Stimulated activated naive CD8-positive, alpha-beta T cell treated with anti-CD3 and anti-CD28 coated beads, Interleukin-15, amount 100 ng/mL, for 72 hours (primary cell): ENCODE data around the gene METTL21A.

Source experiments
- ATAC-seq: fragments of 150-1000 bp; cut with Tn5 transposase; 2 replicates; pipeline ENCODE4 v1.10.0; 2021; ENCODE audit warnings: mild to moderate bottlenecking, moderate library complexity
- DNase-seq, 2 donors: peaks; one replicate each; pipeline ENCODE4 v3.0.0; 2021 to 2022
- H3K27ac Mint-ChIP-seq, 2 donors: one replicate each; pipeline ENCODE4 v1.8.0; 2022; ENCODE audit warnings: mild to moderate bottlenecking in 2 of 2, mixed read lengths in 2 of 2, moderate library complexity in 2 of 2
- H3K27me3 Mint-ChIP-seq: one replicate; pipeline ENCODE4 v1.8.0; 2022; ENCODE audit warnings: mixed read lengths
- H3K4me1 Mint-ChIP-seq: one replicate; pipeline ENCODE4 v1.8.0; 2022; ENCODE audit warnings: mild to moderate bottlenecking, mixed read lengths
- H3K4me3 Mint-ChIP-seq, 2 donors: one replicate each; pipeline ENCODE4 v1.8.0; 2022; ENCODE audit warnings: mild to moderate bottlenecking in 2 of 2, mixed read lengths in 2 of 2, moderate library complexity in 1 of 2
- H3K9me3 Mint-ChIP-seq, 2 donors: one replicate each; pipeline ENCODE4 v1.8.0; 2022; ENCODE audit warnings: mixed read lengths in 2 of 2

METTL21A gene

GRCh38 chr2:207601774-207602173, 23.4 kb downstream of the METTL21A start:
- DNase-seq (no peak), ATAC-seq (no peak)
- peaks cover 18% of the 10 kb centered on the region for H3K4me1 Mint-ChIP-seq
- H3K27me3 Mint-ChIP-seq, result no peaks in the 10 kb centered on the region
- no peak overlapping the region for H3K27ac Mint-ChIP-seq
- no peak overlapping the region for H3K4me3 Mint-ChIP-seq
- no peaks in the 10 kb centered on the region for H3K9me3 Mint-ChIP-seq

GRCh38 chr2:207600231-207600630, 25.0 kb downstream of the METTL21A start:
- no peak for ATAC-seq
- DNase-seq, result no peak
- Mint-ChIP-seq H3K4me1 (peaks cover 18% of the 10 kb centered on the region), H3K27ac (no peak overlapping the region), H3K27me3 (no peaks in the 10 kb centered on the region), H3K4me3 (no peak overlapping the region), H3K9me3 (no peaks in the 10 kb centered on the region)

GRCh38 chr2:207599636-207600035, 25.6 kb downstream of the METTL21A start:
- no peak overlapping the region for H3K27ac Mint-ChIP-seq
- no peak for ATAC-seq
- H3K4me1 Mint-ChIP-seq, result peaks cover 18% of the 10 kb centered on the region
- no peak for DNase-seq
- no peaks in the 10 kb centered on the region for H3K27me3 Mint-ChIP-seq
- H3K9me3 Mint-ChIP-seq, result no peaks in the 10 kb centered on the region
- no peak overlapping the region for H3K4me3 Mint-ChIP-seq

GRCh38 chr2:207594731-207595130, 30.5 kb downstream of the METTL21A start:
- ATAC-seq, result no peak
- no peak overlapping the region for H3K27ac Mint-ChIP-seq

GRCh38 chr2:207594264-207594663, 30.9 kb downstream of the METTL21A start:
- no peak for ATAC-seq
- H3K9me3 Mint-ChIP-seq, result peaks cover 0 to 19% of the 10 kb centered on the region in 2 donors
- no peaks in the 10 kb centered on the region for H3K27me3 Mint-ChIP-seq
- H3K4me3 Mint-ChIP-seq, result no peak overlapping the region
- peak overlapping the region in 1 of 2 donors; percentile 48 for H3K27ac Mint-ChIP-seq
- H3K4me1 Mint-ChIP-seq, result peaks cover 11% of the 10 kb centered on the region
- no peak for DNase-seq

More at GRCh38 chr2:207594731-207595130, 30.5 kb downstream of the METTL21A start:
- H3K27me3 Mint-ChIP-seq, result no peaks in the 10 kb centered on the region
- DNase-seq, result no peak
- H3K4me1 Mint-ChIP-seq, result peaks cover 6% of the 10 kb centered on the region
- peaks cover 0 to 15% of the 10 kb centered on the region in 2 donors for H3K9me3 Mint-ChIP-seq
- no peak overlapping the region for H3K4me3 Mint-ChIP-seq

GRCh38 chr2:207593277-207593676, 31.9 kb downstream of the METTL21A start:
- Mint-ChIP-seq H3K4me3 (no peak overlapping the region), H3K9me3 (peaks cover 0 to 23% of the 10 kb centered on the region in 2 donors), H3K27ac (no peak overlapping the region), H3K4me1 (peaks cover 21% of the 10 kb centered on the region), H3K27me3 (no peaks in the 10 kb centered on the region)
- no peak for DNase-seq
- ATAC-seq, result no peak

GRCh38 chr2:207589143-207589542, 36.1 kb downstream of the METTL21A start:
- H3K27ac Mint-ChIP-seq, result no peak overlapping the region
- DNase-seq, result no peak
- H3K4me3 Mint-ChIP-seq, result no peak overlapping the region
- H3K4me1 Mint-ChIP-seq, result peaks cover 33% of the 10 kb centered on the region
- ATAC-seq, result no peak
- no peaks in the 10 kb centered on the region for H3K27me3 Mint-ChIP-seq
- peaks cover 8 to 32% of the 10 kb centered on the region in 2 donors for H3K9me3 Mint-ChIP-seq

- H3K27ac Mint-ChIP-seq, result no peak overlapping the region
- H3K4me3 Mint-ChIP-seq, result no peak overlapping the region
- no peak for ATAC-seq
- peaks cover 28% of the 10 kb centered on the region for H3K4me1 Mint-ChIP-seq
- H3K9me3 Mint-ChIP-seq, result peaks cover 8 to 24% of the 10 kb centered on the region in 2 donors
- DNase-seq, result no peak
- H3K27me3 Mint-ChIP-seq, result no peaks in the 10 kb centered on the region
Measured at GRCh38 chr2:207587305-207587704, 37.9 kb downstream of the METTL21A start.

GRCh38 chr2:207584952-207585351, 40.2 kb downstream of the METTL21A start:
- H3K27ac Mint-ChIP-seq, result peak overlapping the region in 1 of 2 donors; percentile 19
- H3K27me3 Mint-ChIP-seq, result no peaks in the 10 kb centered on the region
- no peak for DNase-seq
- no peak for ATAC-seq
- no peak overlapping the region for H3K4me3 Mint-ChIP-seq
- peaks cover 8 to 20% of the 10 kb centered on the region in 2 donors for H3K9me3 Mint-ChIP-seq
- peaks cover 28% of the 10 kb centered on the region for H3K4me1 Mint-ChIP-seq

GRCh38 chr2:207571370-207571769, 53.8 kb downstream of the METTL21A start:
- DNase-seq, result no peak
- ATAC-seq, result no peak
- H3K27me3 Mint-ChIP-seq, result no peaks in the 10 kb centered on the region
- H3K4me1 Mint-ChIP-seq, result peaks cover 11% of the 10 kb centered on the region
- no peaks in the 10 kb centered on the region for H3K9me3 Mint-ChIP-seq
- no peak overlapping the region for H3K4me3 Mint-ChIP-seq
- H3K27ac Mint-ChIP-seq, result peak overlapping the region in 1 of 2 donors; percentile 57

- Mint-ChIP-seq H3K27me3 (no peaks in the 10 kb centered on the region), H3K4me3 (no peak overlapping the region), H3K27ac (no peak overlapping the region), H3K9me3 (no peaks in the 10 kb centered on the region), H3K4me1 (peaks cover 5% of the 10 kb centered on the region)
- DNase-seq, result no peak
- no peak for ATAC-seq
Measured at GRCh38 chr2:207567671-207568070, 57.5 kb downstream of the METTL21A start.

- H3K27ac Mint-ChIP-seq, result no peak overlapping the region
- H3K9me3 Mint-ChIP-seq, result no peaks in the 10 kb centered on the region
- no peak for ATAC-seq
- H3K27me3 Mint-ChIP-seq, result no peaks in the 10 kb centered on the region
- H3K4me1 Mint-ChIP-seq, result no peaks in the 10 kb centered on the region
- no peak overlapping the region for H3K4me3 Mint-ChIP-seq
- DNase-seq, result no peak
Measured at GRCh38 chr2:207565736-207566500, 59.3 kb downstream of the METTL21A start.
